CD4-positive, alpha-beta T cell treated with Interleukin-4 for 1 hour (primary cell): ENCODE measurements around the gene ZNF266.
A peak's percentile ranks its signal among the peaks of the same experiment; 100 is the strongest.

Source experiments
- DNase-seq, 2 donors: peaks; one replicate each; pipeline ENCODE4 v3.0.0-alpha.2; 2020 to 2022

Gene ZNF266

DNA sequence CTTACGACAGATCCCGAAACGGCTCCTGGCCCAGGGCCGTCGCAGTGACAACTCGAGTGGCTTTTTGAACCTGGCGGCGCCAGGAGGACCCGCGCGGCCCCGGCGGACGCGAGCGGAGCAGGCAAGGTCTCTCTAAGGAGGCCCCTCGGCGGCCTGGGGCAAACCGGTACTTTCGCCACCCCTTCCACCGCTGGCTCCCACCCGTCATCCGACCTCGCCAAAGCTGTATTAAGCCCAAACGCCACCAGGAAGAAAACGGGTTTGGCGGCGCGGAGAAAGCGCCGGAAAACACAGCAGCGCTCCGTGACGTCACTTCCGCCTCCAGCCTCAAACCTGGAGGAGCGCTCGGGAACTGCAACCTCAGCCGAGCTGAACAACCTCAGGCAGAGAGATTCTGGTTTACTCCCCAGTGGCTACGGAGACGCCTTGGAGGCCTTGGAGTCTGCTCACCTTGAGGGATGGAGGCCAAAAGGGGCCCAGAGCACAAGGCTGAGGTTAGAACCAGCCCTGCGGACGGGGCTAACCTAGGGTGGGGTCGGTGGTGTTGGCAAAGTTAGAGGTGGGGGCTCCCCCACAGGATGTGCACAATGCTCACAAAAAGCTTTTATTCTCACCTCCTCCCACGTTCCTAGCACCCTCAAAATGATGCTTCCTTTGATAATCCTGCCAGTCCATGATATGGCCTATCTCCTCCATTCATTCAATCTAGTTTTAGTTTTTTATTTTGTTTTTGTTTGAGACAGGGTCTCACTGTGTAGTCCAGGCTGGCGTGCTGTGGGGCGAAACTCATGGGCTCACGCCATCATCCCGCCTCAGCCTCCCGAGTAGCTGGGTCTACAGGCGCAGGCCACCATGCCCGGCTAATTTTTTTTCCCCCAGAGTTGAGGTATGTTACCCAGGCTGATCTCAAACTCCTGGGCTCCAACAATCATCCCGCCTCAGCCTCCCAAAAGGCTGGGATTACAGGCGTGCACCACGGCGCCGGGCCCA, at the start of gene ZNF266:
Gene ZNF266 (minus strand): TSS at position 295 of the 990 bp plus-strand sequence. CDS start 15,484 bp downstream, outside the sequence.
- DNase-seq, result peak; percentile 92 to 94

DNA sequence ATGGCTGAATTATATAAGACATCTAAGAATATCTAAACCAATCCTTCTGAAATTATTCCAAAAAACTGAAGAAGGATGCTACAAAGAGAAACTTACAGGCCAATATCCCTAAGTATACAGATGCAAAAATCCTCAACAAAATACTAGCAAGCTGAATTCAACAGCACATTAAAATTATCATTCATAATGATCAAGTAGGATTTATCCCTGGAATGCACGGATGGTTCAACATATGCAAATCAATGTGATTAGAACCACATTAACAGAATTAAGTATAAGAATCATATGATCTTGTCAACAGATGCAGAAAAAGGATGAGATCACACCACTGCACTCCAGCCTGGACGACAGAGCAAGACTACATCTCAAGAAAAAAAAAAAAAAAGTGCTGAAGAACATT, 49.8 kb upstream of the ZNF266 start:
- no peak for DNase-seq

DNA sequence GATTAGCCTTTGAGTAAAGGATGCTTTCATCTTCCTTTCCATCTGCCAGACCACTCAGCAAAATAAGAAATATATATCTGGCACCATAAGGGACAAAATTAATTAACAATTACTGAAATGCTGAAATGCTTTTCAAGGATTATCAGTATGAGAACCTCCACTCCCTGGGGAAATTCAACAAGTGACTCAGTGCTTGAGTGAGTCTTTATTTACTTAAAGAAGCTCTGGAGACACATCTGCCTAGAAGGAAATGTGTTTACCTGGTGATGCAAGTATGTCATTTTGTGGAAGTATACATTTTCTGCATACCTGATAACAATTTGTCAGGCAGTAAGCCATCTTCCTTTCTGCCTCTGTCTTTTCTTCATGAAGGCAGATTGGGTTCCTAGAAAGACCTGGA, 39.6 kb upstream of the ZNF266 start:
- DNase-seq, result no peak

DNA sequence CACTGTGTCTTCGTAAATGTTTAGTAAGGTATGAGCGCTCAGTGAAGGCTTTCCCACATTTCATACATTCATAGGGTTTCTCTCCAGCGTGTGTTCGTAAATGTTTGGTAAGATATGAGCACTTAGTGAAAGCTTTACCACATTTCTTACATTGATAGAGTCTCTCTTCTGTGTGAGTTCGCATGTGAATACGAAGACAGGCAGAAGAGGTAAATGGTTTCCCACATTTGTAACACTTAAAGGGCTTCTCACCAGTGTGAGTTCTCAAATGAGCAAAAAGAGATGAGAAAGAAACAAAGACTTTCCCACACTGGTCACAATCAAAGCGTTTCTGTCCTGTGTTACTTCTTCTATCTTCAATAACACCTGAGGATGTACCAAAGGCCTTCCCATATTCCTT, 31.8 kb upstream of the ZNF266 start:
- no peak for DNase-seq

DNA sequence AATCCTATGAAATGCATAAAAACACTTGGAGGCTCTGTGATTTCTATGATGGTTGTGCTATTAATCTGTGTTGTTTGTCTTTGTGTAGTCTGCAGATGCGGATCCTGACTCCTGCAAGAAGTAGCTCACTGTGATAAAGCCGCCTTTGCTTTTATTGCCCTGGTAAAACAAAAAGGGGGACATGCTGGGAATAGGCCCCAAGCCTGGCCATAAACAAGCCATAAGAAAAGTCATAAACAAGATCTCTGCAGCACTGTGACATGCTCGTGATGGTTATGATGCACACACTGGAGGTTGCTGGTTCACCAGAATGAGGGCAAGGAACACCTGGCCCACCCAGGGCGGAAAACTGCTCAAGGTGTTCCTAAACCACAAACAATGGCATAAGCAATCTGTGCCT, 26.6 kb upstream of the ZNF266 start:
- DNase-seq, result no peak

DNA sequence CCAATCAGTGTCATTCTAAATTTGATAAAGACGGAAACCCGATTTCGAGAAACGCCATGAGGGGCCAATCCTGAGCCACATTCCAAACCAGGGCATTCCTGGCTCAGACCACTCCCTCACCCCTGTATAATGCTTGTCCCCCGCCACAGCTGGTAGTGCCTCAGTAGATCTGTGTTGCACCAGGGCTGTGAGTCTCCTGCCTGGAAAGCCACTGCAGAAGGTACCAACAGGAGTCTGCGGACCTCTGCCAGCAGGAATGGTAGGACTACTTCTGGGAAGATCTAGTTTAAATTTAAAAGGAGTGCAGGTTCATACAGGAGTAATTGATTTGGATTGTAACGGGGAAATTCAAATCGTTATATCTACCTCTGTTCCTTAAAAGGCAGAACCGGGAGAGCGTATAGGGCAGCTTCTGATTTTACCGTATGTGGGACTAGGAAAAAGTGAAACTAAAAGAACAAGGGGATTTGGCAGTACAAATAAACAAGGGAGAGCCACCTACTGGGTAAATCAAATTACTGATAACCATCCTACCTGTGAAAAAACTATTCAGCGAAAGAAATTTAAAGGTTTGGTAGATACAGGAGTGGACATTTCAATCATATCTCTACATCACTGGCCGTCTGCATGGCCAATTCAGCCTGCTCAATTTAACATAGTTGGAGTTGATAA, 20.8 kb upstream of the ZNF266 start:
- peak in 1 of 2 donors; percentile 9 for DNase-seq

DNA sequence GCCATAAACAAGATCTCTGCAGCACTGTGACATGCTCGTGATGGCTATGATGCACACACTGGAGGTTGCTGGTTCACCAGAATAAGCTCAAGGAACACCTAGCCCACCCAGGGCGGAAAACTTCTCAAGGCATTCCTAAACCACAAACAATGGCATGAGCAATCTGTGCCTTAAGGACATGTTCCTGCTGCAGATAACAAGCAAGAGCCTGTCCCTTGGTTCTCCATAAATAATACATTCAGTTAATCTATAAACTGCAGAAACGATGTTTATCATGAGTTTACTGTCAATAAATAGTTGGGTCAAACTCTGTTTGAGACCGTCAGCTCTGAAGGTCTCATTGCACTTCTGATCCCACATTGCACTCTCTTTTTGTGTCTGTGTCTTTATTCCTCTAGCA, 18.6 kb upstream of the ZNF266 start:
- DNase-seq, result no peak

DNA sequence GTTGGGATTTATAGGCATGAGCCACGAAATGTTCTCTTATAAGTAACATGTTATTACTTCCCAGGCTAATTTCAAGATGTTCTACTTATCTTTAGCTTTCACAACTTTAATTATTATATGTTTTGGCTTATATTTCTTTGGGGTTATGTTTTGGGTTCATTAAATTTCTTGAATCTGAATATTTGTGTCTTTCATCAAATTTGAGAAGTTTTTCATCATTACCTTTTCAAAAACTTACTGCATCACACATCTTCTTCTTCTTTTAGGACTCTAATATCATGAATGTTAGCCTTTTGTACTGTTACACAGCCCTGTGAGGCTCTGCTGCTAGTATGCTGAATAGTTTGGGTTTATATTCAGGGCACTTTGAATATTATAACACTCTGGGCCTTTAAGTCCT, 9.7 kb upstream of the ZNF266 start:
- DNase-seq, result no peak

DNA sequence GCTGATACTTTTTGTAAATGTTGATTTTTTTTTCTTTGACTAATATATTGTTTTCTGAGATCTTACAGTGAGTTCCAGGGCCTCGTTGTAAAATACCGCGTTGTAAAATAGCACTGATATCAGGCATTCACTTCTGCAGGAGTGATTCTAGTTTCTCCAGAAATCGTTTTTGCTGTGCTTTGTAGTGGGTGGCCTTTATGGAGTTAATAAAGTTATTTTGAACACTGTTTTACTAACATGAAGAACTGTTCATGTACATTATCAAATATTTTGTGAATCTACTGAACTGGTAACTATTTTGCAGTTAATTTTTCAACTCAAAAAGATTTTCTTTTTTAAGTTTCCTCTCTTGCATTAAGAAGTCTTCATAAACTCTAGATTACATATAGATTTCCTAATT, 985 bp upstream of the ZNF266 start:
- DNase-seq, result no peak

DNA sequence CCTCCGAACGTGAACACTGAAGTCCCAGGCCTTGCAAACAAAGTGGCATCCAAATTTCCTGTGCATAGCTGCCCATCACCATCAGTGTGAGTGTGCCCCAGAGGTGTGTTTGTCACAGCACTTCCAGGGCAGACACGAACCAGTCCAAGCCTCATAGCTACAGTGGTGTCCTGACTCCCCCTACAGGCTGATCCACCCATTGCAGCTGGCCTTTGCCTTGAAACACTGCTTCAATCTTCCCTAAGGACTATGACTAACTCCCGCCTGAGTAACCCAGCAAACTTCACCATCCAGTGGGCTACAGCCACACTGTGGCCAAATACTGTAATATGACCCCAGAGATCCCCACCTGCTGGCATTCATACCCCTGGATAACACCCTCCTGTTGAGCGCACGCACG, 3.9 kb downstream of the ZNF266 start:
- peak; percentile 30 to 61 for DNase-seq

DNA sequence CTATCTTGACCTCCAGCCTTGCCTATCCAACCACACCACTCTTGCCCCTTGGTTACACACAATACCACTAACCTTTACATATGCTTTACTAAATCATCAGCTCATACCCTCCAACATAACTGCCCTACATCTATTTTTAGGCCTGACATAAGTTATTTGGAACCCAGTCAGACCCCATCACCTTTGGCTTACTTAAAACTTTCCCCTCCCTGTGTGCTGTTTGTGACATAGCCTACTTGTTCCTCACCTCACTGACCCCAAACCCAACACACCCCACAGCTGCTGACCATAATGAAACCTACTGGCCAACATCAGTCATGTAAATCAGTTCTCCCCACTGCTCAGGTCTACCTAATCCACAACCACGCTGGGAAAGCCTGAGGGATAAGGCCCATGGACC, 4.9 kb downstream of the ZNF266 start:
- no peak for DNase-seq

DNA sequence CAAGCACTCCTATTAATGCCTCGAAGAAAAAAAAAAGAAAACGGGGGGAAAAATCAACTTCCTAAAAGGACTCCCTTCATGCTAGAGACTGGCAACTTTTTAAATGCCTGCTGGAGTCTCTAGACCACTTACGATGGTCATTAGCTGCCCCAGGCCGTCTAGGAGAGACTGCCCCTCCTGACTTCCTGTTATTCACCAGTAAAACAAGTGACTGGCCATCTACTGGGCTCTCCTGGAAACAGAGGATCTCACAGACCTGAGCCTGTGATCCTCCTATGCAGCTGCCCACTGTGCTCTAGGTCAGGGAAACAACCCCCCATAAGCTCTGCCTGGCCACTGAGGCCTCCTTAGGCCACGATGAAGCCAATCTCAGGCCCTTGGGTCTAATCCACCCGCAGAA, 7.4 kb downstream of the ZNF266 start:
- DNase-seq, result no peak

DNA sequence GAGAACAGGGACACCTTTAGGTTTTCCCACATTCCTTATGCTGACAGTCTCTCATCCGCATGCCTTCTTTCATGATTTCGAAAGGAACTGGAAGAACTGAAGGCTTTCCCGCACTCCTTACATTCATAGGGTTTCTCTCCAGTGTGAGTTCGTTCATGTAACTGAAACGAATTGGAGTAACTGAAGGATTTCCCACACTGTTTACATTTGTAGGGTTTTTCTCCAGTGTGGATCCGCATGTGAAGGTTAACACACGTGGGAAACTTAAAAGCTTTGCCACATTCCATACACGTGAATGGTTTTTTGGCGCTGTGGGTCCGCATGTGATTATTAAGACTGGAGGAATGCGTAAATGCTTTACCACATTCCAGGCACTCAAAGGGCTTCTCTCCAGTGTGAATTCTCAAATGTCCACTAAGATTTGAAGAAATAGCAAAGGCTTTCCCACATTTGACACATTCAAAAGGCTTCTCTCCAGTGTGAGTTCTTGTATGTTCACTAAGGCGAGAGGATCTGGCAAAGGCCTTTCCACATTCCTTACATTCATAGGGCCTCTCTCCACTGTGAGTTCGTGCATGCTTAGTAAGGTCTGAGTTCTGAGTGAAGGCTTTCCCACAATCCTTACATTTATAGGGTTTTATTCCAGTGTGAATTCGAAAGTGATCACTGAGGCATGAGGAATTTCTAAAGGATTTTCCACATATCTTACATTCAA, 22.0 kb downstream of the ZNF266 start:
- no peak for DNase-seq

DNA sequence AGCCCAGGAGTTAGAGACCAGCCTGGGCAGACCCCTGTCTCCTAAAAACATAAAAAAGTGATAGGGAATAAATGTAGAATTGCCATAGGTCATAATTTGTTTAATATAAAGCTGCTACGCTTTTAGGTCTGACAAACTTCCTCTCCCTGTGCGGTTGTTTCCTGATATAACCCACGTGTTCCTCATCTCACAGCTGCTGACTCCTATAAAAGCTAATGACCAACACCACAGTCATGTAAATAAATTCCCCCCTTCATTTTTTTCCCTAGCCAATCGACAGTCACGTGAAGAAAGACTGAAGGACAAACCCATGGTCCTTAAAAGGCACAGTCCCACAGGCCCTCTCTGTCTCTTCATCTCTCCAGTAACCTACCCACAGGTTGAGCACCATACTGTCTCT, 27.5 kb downstream of the ZNF266 start:
- no peak for DNase-seq

DNA sequence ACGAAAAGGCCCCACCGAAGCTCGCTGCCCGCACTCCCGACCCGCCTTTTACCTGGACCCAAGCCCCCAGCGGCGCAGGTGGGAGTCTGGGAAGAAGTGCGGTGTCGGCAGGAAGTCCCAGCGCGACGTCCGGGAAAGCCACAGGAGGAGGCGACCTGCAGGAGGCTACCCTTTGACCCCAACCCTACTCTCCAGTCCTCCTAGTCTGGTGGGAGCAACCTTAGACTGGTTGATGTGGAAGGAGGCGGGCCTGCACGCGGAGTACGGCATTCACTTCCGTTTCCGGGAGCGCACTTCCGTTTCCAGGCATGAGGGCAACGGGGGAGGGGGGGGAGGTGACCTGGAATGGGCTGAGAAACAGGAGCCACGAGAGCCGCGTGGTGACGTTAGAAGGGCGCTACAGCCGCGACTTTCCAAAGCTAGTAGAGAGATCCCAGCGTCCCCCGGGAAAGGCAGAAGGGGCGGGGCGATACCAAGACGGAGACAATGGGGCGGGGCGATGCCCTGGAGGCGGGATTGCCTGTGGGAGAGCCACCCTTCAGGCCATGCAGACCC, 28.5 kb downstream of the ZNF266 start:
- DNase-seq, result peak; percentile 36 to 53

DNA sequence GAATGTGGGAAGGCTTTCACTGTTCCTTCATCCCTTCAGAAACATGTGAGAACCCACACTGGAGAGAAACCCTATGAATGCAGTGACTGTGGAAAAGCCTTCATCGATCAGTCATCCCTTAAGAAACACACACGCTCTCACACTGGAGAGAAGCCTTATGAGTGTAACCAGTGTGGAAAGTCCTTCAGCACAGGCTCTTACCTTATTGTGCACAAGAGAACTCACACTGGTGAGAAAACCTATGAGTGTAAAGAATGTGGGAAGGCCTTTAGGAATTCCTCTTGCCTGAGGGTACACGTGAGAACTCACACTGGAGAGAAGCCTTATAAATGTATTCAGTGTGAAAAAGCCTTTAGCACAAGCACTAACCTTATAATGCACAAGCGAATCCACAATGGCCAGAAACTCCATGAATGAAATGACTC, 54.0 kb downstream of the ZNF266 start:
- DNase-seq, result no peak

DNA sequence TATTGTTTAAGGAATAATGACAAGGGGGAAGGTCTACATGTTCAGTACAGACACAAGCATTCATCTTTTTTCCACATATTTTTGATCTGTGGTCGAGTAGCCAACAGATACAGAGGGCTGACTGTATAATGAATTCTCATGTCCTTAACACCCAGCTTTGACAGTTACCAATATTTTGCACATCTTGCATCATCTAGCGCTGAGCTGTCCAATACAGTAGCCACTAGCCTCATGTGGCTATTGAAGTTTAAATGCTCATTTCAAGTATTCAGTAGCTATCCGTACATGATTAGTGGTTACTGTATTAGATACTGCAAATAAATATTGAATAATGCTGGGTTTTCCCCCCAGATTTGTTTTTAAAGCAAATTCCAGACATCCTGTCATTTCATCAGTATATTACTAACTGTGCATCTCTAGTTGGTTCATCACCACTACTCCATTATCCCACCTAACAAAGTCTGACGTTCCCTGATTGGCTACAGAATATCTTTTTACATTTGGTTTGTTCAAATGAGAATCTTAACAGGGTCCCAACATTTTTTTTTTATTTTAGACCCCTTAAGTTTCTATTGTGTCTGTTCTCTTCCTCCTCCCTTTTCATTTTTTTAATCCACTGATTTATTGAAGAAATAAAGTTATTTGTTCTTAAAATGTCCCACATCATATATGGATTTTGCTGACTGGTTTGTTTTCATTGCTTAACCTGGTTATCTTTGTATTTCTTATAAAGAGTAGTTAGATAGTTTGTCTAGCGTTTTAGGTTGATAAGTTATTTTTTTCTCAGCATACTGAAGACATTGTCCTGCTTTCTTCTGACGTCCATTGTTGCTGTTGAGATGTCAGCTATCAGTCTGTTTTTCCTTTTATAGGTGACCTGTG, 64.4 kb downstream of the ZNF266 start:
- no peak for DNase-seq

DNA sequence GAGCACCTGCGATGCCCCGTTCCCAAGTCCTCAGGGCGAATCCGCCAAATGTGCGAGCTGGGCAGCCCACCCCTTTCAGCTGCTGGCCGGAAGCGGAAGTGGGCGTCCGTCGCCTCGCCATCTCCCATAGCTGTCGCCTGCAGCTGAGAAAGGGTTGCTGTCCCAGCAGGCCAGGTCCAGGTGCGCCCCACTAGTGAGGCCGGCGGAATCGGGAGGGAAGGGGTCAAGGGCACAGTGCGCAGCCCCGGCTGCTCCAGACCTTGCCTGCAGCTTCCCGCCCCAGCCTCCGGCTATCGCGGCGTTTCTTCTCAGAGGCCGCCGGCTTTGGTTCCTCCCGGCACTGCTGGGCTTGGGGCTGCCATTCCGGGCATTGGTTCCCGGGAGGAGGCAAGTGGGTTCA, 72.5 kb downstream of the ZNF266 start, which contains the start of gene ZNF177:
Gene ZNF177 (plus strand): TSS at position 109 of the 400 bp plus-strand sequence. CDS start 15,299 bp downstream, outside the sequence.
- DNase-seq, result no peak
